Uterus (tissue), 2 donors: ENCODE results near the gene AGPS.

Source experiments
- CTCF ChIP-seq, 4 experiments: fragments of 200-600 bp in 2 of 4; fragments of 450-650 bp in 2 of 4; sonication (generic) in 2 of 4; IDR thresholded peaks; one replicate each; pipeline ENCODE4 v1.5.1; 2016 to 2019; ENCODE audit warnings: antibody characterized with exemption in 4 of 4, mild to moderate bottlenecking in 2 of 4, moderate library complexity in 1 of 4
- POLR2A ChIP-seq, 2 donors: fragments of 450-650 bp; IDR thresholded peaks; one replicate each; pipeline ENCODE4 v1.6.1; 2016; ENCODE audit warnings: antibody characterized with exemption in 2 of 2, mild to moderate bottlenecking in 1 of 2, moderate library complexity in 1 of 2

GRCh38 chr2:177501186-177501585 is 108.6 kb downstream of the AGPS start:
- no peak for TF ChIP-seq CTCF (IDR thresholded peaks at IDR 0.05)
- TF ChIP-seq POLR2A (IDR thresholded peaks at IDR 0.05): no peak
